Midbrain (tissue), 1 donor: ENCODE results near the gene MALSU1.
"Not testable (repeated sequence)": the region's sequence is repeated elsewhere in the genome, so short reads cannot be mapped to it uniquely, and the experiment has no call there.

ENCODE experiments used
- DNase-seq: peaks from one replicate; lab custom pipeline; 2025; lab: John Stamatoyannopoulos, UW

Gene MALSU1

DNA sequence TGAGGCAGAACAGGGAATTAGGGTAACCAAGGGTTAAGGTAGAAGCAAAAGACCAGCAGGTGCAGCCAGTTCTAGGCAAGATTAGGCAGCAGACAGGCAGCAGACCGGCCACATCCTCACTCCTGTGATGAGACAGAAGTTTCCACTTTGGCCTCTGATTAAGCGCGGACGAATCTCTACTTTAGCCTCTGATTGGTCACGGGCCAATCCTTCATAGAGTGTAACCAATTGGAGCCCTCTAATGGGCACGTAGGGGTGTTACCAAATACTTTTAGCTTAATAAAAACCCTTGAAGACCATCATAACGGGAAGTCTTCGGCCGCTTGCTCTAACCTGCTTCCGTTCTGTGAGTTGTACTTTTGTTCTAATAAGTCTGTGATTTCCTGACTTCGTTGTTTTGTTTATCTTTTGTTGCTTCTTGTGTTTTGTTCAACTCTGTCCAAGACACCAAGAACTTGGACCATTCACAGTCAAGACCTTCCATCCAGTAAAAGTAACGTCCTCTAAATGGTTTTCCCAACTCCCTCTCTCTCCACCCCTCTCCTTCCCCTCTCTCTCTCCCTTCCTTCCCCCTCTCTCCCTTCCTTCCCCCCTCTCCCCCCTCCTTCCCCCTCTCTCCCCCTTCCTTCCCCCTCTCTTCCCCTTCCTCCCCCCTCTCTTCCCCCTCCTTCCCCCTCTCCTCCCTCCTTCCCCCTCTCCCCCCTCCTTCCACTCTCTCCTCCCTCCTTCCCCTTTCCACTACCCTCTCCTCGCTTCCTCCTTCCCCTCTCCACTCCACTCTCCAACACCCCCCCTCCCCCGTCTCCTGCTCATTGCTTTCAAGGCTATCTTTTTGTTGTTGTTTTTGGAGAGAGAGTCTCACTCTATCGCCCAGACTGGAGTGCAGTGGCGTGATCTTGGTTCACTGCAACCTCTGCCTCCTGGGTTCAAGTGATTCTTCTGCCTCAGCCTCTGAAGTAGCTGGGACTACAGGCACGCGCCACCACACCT is 13.2 kb upstream of the MALSU1 start:
- DNase-seq = no peak

DNA sequence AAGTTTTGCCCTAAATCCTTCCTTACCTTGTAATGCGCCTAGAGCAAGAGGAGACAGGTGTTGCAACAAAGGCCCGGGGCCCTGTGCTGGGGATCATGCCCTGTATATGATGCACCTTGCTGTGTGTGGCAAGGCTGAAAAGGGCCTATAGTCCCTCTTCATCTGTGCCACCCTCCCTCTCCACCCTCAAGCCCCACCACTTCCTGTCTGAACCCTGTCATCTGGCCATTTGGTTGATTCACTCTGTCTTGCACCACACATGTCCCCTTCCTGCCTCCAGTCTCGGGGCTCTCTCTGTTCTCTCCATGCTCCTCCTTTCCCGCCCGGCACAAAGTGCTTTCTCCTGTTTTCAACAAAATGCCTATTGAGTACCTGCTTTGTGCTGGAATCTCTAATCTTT is 11.5 kb upstream of the MALSU1 start:
- no peak for DNase-seq

DNA sequence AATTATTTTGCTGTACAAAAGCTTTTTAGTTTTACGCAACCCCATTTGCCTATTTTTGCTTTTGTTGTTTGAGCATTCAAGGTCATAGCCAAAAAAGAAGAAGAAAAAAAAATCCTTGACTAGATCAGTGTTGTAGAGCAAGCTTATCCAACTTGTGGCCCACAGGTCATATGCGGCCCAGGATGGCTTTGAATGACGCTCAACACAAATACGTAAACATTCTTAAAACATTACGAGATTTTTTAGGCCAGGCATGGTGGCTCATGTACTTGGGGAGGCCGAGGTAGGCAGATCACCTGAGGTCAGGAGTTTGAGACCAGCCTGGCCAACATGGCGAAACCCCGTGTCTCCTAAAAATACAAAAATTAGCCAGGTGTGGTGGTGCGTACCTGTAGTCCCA is 8.1 kb upstream of the MALSU1 start:
- DNase-seq = no peak

- no peak for DNase-seq
Observed at GRCh38 chr7:23291957-23292560, 7.1 kb upstream of the MALSU1 start.

DNA sequence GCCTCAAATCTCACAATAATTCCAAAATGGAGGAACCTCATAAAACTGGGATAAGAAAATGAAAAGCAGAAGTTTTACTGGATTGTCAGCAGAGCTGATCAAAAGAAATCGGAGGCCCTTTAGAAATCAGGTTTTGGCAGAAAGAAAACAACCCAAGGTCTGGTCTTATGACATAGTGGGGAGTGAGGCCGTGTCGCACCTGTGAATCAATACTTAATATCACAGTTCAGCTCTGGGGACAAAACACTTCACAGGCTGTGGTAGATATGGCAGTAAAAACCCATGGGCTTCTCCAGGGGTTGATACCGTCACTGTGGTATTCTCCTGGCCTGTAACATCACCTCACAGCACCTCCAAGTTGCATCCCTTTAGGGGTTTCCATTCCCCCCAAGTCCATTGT is 6.5 kb upstream of the MALSU1 start:
- DNase-seq = no peak

DNA sequence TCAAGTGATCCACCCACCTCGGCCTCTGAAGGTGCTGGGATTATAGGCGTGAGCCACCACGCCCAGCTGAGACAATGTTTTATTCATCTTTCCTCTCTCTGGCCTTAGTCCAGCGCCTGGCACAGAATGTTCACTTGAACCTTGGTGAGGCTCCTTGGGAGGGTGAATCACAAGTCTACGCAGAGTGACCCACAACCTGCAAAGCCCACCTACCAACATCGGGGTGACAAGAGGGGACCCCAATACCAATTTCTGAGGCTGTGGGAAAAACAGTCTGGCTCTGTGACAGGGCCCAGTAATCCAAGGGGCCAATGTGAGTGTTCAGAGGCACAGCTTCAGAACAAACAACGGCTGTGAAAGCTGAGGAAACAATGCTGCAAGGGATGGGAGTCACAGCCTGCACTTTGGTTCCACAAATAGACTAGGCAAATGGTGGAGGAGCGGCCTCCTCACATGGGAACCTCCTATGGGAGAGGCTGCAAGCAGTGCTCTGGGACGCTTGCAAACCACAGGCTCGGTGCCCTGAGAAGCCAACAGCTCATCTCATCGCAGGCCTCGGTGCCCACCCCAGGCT is 5.6 kb upstream of the MALSU1 start:
- DNase-seq = no peak

- DNase-seq = no peak
Observed at GRCh38 chr7:23294549-23295400, 4.4 kb upstream of the MALSU1 start.

- DNase-seq = no peak
Observed at GRCh38 chr7:23295401-23295697, 3.8 kb upstream of the MALSU1 start.

DNA sequence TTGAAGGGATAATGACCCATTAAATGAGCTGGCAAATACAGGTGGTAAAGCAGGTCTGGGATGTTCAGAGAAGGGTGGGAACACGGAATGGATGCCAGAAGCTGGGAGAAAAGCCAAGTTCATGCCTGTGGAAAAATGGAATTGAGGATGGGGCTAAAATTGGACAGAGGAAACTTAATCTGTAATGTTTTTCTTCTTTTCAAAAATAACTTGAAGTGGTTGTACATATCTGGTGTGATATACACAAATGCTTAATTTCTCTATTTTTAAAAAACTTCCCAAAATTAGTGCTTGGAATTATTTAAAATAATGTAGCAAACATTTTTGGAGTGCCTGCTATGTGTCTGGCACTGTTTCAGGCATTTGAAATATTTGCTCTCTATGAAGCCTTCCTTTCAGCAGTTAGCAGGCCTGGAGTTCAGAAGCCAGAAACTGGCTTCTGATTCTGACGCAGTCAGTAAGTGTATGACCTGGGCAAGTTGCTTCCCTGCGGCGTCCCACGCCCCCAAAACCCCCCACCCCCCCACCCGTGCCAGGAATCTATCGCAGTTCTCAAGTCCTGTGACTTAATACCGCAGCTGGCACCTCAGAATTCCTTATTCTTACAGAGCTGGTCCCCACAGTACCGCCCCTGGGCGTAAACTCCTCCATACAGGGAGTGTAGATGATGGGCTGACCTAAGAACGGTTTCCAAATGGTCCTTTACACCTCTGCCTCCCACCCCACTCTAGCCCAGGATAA is 828 bp upstream of the MALSU1 start:
- no peak for DNase-seq

DNA sequence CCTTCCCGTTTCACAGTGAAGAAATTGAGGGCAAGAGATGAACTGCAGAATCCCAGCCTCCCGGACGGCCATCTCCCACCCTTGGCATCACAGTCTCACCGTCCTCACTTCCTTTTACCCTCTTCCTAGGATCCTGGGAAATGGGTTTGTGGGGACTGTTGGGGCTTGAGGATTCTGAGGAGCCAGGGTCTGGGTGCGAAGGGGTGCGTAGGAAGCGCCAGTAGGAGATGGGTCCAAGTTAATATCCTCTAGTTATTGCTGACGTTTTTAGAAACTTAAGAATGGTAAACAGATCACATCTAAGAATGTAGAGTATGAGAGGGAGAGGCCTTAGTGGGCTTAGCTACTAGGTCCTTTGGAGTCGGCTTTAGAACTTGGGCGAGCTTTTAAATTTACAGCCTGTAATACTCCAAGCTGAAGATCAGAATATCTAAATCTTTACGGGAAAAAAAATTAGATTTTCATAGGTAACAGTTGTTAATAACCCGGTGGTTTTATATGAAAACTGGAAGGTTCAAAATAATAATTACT is 696 bp downstream of the MALSU1 start:
- DNase-seq = no peak

DNA sequence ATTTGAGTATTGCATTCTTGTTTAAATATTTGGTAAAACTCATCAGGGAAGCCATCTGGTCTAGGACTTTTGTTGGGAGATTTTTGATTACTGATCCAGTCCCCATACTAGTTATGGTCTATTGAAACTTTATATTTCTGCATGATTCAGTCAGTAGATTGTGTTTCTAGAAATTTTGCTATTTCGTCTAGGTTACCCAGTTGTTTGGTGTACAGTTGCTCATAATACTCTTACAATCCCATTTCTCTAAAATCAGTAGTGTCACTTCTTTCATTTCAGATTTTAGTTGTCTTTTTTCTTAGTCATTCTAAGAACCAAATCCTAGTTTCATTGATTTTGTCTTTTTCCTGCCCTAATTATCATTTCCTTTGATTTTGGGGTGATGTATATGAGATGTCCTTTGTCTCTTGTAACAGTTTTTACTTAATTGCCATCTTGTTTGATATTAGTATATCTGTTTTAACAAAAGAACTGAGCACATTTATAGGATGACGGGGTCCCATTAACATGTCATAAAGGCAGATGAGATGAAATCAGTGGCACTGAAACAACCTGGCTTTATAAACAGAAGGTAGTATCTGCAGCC is 7.9 kb downstream of the MALSU1 start:
- no peak for DNase-seq

GRCh38 chr7:23308754-23309153 is 9.6 kb downstream of the MALSU1 start:
- DNase-seq = no peak

DNA sequence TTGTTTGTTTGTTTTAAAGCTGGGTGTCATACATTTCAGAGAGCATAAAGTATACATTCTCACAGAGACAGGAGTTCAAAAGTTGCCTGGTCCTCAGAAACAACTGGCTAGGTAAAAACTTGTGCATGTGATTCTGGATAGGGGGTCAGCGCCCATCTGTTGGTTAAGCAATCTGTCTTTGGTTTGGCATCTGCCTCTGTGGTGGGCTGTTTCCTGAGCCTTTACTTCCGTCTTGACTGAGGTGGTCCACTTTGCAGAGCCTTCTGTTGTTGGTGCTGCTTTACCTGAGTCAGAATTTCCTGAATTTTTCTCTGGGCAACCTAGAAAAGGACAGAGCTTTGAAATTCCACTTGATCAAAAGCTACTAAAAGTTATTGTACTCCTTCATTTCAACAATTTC is 13.0 kb downstream of the MALSU1 start:
- DNase-seq = not testable (repeated sequence)

DNA sequence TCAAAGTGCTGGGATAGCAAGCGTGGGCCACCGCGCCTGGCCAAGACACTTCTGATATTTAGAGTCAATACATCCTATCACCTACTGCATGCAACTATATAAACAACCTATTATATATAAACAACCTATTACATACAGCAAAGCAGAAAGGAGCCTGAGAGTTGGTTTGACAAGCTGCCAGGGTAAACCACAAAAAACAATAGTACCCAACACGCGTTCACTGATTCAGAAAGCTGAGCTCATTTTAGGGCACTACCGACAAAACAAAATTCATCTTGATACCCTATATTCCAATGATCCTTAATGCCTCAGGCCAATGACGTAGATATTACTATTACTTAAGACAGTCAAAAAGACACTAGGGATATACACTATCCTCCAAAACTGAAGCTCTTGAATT is 16.2 kb downstream of the MALSU1 start:
- DNase-seq = no peak

- no peak for DNase-seq
Observed at GRCh38 chr7:23331132-23331531, 32.0 kb downstream of the MALSU1 start.

GRCh38 chr7:23332193-23332592 is 33.1 kb downstream of the MALSU1 start:
- DNase-seq = no peak

- DNase-seq = no peak
Observed at GRCh38 chr7:23332910-23333612, 33.9 kb downstream of the MALSU1 start.

- DNase-seq = no peak
Observed at GRCh38 chr7:23333671-23334246, 34.6 kb downstream of the MALSU1 start.

GRCh38 chr7:23334482-23335056 is 35.4 kb downstream of the MALSU1 start:
- DNase-seq = no peak

DNA sequence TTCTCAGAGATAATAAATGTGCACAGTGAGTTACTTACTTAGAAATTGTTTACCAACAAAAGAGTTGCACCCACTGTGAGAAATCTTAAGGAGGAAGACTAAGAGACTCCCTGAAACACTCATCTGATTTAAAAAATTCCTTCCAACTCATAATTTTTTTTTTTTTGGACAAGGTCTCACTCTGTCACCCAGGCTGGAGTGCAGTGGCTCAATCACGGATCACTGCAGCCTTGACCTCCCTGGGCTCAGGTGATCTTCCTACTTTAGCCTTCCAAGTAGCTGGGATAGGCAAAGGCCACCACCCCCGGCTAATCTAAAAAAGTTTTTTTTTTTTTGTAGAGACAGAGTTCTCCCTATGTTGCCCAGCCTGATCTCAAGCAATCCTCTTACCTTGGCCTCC is 36.0 kb downstream of the MALSU1 start:
- DNase-seq = no peak
